Renal cortical epithelial cell (primary cell): ENCODE data around the gene BHMT2. TPM values are rescaled to one million over a fixed set of nuclear protein-coding genes. Genes with fewer than 3 reads are reported as not detected.

Source experiments
- DNase-seq: peaks from one replicate; pipeline ENCODE4 v3.0.0-alpha.2; 2011; ENCODE audit warnings: low read depth
- total RNA-seq: library from RNA; depleted of rRNA; stranded (reverse); fragments of >200 nt; gene quantifications from 2 replicates; pipeline ENCODE4 v1.2.3, GENCODE V29; 2014

BHMT2 gene
- total RNA-seq, 1 donor from 2014 or later: 34.6 TPM

DNA sequence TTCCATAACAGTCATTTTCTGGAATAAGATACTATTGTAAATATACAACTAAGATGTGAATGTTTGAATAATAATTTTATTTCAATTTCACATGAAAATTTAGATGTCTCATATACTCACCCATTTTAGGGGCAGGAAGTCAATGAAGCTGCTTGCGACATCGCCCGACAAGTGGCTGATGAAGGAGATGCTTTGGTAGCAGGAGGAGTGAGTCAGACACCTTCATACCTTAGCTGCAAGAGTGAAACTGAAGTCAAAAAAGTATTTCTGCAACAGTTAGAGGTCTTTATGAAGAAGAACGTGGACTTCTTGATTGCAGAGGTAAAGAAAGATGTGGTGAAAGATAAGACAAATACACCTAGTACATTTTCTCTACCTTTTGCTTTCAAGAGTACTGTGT lies 50.7 kb downstream of the BHMT2 start:
- DNase-seq: peak; percentile 81

DNA sequence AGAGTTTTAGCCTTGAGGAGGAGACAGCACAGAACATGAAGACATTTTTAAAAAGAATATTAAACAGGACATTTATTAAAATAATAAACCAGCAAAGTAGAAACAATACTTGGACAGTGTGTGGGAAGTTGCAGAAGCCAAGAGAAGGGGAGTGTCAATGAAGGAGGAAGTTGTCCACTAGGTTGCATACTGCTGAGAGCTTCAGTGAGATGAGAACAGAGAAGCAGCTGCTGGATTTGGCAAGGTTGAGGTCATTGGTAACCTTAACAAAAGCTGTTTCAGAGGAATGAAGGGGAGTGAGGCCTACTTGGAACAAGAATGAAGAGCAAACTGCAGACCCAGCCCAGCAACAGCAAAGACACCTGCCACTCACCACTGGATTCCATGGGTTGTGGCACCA lies 53.4 kb downstream of the BHMT2 start:
- no peak for DNase-seq

DNA sequence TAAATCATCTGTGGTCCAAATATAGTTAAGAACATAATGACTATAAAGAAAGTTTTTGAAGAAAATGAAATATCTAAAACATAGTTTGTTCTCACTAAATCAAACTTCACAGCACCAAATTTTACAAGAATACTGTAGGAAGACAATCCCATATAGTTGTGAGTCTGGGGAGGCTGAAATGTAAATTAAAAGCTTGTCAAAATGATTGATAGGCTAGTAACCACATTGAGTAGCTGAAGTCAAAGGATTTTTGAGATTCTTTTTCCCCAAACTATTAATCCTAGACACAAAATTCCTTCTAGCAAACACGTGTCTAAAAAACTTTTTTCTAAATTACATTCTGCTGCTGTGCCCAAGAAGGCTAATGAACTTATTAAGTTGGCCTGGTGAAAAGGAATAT lies 55.0 kb downstream of the BHMT2 start:
- no peak for DNase-seq

DNA sequence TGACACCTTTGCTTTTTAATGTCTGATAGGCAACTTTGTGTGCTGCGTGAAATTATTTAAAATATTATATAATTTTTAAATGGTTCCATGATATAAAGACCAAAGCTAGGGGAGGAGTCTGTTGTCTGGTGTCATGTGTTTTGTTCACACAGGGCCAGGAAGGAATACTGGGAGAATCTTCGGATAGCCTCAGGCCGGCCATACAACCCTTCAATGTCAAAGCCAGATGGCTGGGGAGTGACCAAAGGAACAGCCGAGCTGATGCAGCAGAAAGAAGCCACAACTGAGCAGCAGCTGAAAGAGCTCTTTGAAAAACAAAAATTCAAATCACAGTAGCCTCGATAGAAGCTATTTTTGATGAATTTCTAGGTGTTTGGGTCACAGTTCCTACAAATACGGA lies 61.2 kb downstream of the BHMT2 start:
- DNase-seq: no peak

DNA sequence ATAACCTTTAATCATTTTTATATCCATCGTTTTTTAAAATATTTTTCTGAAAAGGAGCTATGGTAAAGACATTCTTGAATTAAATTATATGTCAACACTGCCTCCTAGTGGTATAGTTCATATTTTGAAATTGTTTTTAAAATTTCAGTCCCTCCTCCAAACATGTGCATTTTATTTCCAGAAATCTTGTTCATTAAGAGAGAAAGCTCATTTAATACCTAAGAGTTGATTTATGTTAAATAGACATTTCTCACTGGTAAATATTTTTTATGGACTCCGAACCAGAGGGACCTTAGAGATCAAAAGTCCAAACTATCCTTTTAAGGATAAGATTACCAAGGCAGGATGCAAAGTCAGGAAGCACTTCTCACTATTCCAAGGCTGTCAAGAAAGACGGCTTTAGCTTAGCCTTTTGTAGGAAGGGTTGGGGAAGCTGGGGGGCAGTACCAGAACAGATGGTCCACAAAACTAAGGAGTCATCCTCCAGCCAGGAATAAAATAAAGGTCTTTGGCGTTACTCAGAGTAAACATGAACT lies 63.6 kb downstream of the BHMT2 start:
- DNase-seq: peak; percentile 67

DNA sequence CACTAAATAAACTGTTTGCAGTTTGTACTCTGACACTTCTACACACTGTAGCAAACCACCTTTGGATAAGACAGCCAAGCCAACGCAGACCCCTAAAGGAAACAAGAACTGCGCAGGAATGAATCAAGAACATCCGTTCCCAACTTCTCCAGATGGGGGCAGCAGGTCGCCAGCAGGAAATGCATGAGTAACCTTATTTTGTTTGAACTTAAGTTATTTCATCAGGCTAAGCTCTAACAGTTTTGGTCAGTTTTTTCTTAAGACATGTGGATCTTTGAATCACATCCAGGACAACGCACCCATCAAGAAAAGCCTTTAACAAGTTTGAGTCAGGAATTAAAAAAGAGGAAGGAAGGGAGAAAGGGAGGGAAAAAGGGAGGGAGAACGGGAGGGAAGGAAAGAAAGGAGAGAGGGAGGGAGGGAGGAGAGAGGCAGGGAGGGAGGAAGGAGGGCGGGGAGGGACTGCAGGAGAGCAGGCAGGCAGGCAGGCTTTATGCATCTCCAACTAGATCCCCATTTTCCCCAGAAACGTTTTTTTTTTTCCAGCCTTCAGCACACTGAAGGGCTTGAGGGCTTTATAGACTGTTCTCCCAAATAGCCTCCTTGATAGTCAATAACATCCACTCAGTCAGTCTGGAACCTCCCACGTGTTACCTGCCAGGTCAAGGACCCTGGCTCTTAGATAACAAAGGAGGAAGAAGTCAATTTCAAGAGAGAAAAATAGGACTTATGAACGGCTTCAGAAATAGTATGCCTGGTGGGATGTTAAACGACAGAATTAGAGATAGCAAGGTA lies 64.3 kb downstream of the BHMT2 start:
- peak; percentile 91 for DNase-seq

DNA sequence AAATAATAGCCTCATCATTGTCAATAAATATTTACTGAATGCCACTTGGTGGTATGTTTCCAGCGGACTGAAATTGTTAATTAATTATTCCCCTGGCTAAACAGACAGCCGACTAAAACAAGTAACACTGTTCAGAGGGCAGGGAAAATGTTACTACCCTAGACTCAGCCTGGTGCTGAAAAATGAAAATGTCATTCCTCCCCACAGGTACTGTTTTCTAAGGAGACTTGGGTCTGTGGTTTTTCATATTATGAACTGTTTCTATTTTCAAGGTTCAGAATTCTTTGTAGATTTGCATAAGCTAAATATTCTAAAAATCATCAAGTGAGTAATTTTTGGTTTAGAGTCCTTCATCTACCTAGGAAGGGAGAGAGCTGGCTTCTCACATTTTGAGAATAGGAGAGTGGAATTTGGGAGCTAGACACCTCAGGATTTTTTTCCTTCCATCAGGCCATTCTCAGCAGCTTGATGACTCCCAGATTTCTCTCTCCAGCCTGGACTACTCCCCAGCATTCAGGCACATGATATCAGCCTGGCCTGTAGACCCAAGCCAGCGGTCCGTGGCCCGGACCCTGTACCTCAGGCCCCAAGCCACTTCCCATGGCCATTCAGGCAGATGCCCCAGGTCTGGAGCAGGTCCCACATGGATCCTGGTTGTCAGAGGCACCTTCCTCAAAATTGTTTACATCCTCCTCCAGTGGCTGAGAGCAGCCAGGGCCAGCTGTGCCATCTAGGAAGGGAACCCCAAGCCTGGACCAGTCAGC lies 66.4 kb downstream of the BHMT2 start:
- no peak for DNase-seq

DNA sequence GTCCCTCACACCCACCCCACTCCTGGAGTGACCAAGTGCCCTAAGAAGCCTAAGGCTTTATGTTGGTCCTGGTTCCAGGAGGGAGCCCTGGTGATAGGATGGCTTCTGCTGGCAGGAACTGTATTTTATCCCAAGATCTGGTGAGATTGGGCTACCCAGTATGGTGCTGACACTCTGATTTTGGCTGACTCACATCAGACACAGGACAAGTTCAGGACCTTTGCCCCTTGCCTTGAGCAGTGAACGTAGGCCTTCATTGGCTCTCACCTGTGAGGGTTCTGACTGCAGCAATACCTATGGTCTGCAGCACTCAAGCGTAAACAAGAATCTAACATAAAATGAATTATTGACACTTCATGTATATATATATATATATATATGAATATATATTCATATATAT lies 67.1 kb downstream of the BHMT2 start:
- DNase-seq: no peak

Other genes starting within 250 kb of the BHMT2 start
- gene ARSB, start 84.5 kb upstream of the BHMT2 start, total RNA-seq: 15.1 and 19.5 TPM in 2 replicates
- 4.5 and 9.3 TPM in 2 replicates for gene DMGDH, start 93 bp upstream of the BHMT2 start, total RNA-seq
- gene BHMT, start 42.0 kb downstream of the BHMT2 start, total RNA-seq: 2.8 and 4.4 TPM in 2 replicates
- 8.3 and 35.5 TPM in 2 replicates for gene JMY, start 166.4 kb downstream of the BHMT2 start, total RNA-seq